AG20443 (cell line): ENCODE data around the gene MIEF1.
A peak's percentile ranks its signal among the peaks of the same experiment; 100 is the strongest.

Experiments used
- DNase-seq: peaks from one replicate; pipeline ENCODE4 v3.0.0; 2012; ENCODE audit warnings: low spot score, mixed read lengths

Gene MIEF1

DNA sequence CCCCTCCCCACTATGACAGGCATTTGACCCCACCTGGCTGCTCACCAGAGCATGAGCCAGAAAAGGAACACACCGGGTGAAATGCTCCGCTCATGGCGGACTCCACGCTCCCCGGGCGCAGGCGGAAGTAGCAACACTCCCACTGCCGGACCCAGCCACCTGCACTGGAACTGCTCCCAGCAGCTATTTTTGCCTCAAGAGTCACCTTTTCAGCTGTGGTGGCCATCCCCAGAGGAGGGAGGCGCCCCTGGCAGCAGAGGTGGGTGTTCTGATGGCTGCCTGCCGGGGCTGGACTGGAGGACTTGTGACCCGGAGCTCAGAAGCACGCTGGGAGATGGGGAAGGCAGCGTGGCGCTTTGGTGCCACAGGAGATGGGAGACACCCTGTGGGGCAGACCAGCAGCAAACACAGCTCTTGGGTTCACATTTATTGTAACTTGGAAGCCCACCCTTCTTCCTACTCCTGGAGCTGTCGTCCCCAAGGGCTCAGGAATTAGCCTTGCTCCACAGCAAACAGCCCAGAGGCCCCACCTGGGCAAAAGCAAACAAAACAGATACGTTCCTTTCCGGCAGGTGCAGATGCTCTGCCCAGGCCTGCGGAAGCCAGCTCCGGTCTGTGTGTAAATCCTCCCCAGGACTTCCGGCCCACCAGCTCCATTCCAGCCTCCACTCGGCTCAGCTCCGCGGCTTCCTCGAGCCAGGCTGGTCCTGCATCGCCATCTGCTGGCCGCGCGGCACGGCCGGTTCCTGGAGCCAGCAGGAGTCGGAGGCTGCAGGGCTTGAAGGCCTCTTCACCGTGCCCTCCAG lies 26.8 kb downstream of the MIEF1 start:
- peak; percentile 88 for DNase-seq

DNA sequence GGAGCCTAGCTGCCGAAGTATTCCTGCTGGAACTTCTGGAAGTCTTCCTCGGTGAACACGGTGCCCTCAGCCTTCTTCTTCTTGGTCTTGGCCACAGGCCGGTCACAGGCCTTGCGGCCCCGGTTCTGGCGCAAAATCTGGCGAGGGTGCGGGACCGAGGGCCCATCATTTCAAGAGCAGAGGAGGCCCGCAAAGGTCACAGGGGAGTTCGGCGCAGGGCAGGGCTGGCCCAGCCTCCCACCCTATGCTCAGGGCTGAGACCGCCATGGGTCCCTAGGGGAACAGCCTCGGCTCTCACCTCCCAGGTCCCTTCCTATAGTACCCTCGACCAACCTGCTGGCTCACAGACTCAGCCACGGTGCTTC lies 27.4 kb downstream of the MIEF1 start:
- no peak for DNase-seq

- no peak for DNase-seq
These were observed 28.0 kb downstream of the MIEF1 start for GRCh38 chr22:39530116-39530515.

- peak; percentile 38 for DNase-seq
These were observed 28.7 kb downstream of the MIEF1 start for GRCh38 chr22:39530692-39531331.

- peak; percentile 96 for DNase-seq
These were observed 30.4 kb downstream of the MIEF1 start, which contains the start of gene RPS19BP1 for GRCh38 chr22:39532215-39533073. TSS of gene RPS19BP1 (minus strand) at chr22:39532748. CDS start at chr22:39532738, 10 bp downstream.

GRCh38 chr22:39534092-39534506 lies 32.0 kb downstream of the MIEF1 start:
- no peak for DNase-seq

GRCh38 chr22:39534591-39535356 lies 32.7 kb downstream of the MIEF1 start:
- DNase-seq, result peak; percentile 90

GRCh38 chr22:39535357-39535725 lies 33.3 kb downstream of the MIEF1 start:
- DNase-seq, result no peak

- no peak for DNase-seq
These were observed 33.9 kb downstream of the MIEF1 start for GRCh38 chr22:39535831-39536449.

- DNase-seq, result no peak
These were observed 34.6 kb downstream of the MIEF1 start for GRCh38 chr22:39536711-39537110.

GRCh38 chr22:39537975-39538374 lies 35.9 kb downstream of the MIEF1 start:
- DNase-seq, result no peak

GRCh38 chr22:39543095-39543494 lies 41.0 kb downstream of the MIEF1 start:
- peak; percentile 55 for DNase-seq

- DNase-seq, result peak; percentile 67
These were observed 43.6 kb downstream of the MIEF1 start for GRCh38 chr22:39545386-39546365.

DNA sequence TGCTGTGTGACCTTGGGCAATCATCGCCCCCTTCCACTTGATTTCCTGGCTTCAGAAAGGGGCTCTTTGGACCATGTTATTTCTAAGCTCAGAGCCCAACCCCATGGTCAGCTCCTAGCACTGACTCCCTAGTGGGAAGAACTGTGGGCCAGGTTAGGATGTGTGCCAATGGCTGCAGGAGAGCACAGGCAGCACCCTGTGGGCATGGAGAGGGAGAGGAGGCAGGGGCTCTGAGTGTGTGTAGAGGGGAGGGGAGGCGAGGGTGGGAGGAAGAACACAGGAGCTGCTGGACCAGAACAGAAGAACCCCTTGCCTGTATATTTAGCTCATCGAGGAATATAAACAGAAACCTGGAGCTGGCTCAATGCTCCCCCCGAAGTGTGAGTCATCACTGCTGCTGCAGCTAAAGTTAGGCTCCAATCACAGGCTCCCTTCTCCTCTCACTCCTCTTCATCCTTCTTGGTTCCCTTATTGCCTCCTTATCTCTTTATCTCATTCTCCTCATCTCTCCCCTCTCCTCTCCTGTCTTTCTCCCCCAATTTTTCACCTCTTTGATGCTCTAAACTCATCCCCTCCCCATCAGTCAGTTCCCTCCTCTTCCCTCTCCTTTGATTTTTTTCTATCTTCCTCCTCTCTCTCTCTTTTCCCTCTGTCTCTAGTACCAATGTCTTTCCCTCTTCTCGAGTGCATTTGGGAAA lies 44.9 kb downstream of the MIEF1 start:
- peak; percentile 52 for DNase-seq

DNA sequence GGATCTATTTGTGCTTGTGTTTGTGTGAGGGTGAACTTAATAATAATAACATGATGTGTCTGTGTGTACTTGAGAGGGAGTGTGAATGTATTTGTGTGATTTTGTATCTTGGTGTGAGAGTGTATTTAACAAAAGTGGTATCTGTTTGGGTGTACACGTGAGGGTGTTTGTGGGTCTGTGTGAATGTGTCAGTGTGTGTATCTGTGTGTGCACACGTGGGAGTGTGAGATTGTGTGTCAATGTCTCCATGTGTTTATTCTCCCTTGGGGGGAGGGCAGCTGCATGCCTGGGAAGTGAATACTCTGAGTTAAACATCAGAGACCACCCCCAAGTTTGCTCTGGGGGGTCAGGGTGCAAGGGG lies 45.5 kb downstream of the MIEF1 start:
- DNase-seq, result no peak

DNA sequence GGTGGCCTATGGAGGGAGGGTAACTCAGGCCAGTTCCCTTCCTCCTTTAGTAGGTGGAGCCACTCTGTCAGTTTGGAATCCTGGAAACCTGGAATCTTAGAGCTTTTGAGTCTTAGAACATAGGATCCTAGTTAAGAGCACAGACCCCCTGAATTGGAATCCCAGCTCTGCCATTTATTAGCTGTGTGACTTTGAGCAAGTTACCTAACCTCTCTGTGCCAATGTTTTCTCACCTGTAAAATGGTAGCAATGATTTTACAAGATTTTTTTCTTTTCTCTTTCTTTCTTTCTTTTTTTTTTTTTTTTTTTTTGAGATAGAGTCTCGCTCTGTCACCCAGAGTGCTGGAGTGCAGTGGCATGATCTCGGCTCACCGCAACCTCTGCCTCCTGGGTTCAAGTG lies 51.3 kb downstream of the MIEF1 start:
- DNase-seq, result no peak

- DNase-seq, result no peak
These were observed 52.1 kb downstream of the MIEF1 start for GRCh38 chr22:39554151-39554550.

- DNase-seq, result peak; percentile 43
These were observed 55.1 kb downstream of the MIEF1 start for GRCh38 chr22:39556970-39557841.
